ENCODE data around the gene ATP6V0B.

GRCh38 chr1:43936431-43937151, 38.2 kb upstream of the ATP6V0B start:
- TF ChIP-seq CTCF (IDR thresholded peaks at IDR 0.05; ENCODE audit: insufficient read depth, low read length), result no peak
- no peak for TF ChIP-seq POLR2AphosphoS5 (IDR thresholded peaks at IDR 0.05; ENCODE audit: low read depth)
- TF ChIP-seq GABPA (IDR thresholded peaks at IDR 0.05; ENCODE audit: low read depth), result no peak
- TF ChIP-seq REST (IDR thresholded peaks at IDR 0.05; ENCODE audit: insufficient replicate concordance, low read depth), result no peak
